GM20000 (cell line): Measurements from ENCODE around the gene MZT1.
"Not testable (repeated sequence)": the region's sequence is repeated elsewhere in the genome, so short reads cannot be mapped to it uniquely, and the experiment has no call there.

ENCODE experiments used
- DNase-seq: peaks from one replicate; pipeline ENCODE4 v3.0.0; 2012; ENCODE audit warnings: low spot score
- TF ChIP-seq, protein P1 (sequence below): IDR thresholded peaks from 2 replicates; pipeline ENCODE4 v1.5.1; 2012; ENCODE audit warnings: mild to moderate bottlenecking, control low read depth; ENCODE audit errors: extremely low read depth, missing control alignments

The MZT1 gene

DNA sequence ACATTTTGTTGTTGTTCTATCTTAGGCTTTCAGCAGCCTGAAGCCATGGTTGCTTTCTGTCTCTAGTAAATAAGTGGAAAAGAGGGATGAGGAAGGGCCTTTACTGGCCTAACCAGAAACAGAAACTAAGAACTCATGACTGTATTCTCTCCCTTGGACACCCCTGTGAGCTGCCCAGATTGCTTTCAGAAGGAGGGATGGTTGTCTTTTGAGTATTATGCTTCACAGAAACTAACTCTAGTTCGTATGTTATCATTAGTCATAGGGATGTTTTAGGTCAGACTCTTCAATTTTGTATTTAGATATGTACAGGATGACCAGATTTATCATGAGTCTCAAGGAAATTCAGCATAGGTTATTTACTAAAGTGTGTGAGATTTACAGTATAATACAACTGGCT lies 17.8 kb upstream of the MZT1 start:
- TF ChIP-seq, protein P1, sequence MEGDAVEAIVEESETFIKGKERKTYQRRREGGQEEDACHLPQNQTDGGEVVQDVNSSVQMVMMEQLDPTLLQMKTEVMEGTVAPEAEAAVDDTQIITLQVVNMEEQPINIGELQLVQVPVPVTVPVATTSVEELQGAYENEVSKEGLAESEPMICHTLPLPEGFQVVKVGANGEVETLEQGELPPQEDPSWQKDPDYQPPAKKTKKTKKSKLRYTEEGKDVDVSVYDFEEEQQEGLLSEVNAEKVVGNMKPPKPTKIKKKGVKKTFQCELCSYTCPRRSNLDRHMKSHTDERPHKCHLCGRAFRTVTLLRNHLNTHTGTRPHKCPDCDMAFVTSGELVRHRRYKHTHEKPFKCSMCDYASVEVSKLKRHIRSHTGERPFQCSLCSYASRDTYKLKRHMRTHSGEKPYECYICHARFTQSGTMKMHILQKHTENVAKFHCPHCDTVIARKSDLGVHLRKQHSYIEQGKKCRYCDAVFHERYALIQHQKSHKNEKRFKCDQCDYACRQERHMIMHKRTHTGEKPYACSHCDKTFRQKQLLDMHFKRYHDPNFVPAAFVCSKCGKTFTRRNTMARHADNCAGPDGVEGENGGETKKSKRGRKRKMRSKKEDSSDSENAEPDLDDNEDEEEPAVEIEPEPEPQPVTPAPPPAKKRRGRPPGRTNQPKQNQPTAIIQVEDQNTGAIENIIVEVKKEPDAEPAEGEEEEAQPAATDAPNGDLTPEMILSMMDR, result no peak

DNA sequence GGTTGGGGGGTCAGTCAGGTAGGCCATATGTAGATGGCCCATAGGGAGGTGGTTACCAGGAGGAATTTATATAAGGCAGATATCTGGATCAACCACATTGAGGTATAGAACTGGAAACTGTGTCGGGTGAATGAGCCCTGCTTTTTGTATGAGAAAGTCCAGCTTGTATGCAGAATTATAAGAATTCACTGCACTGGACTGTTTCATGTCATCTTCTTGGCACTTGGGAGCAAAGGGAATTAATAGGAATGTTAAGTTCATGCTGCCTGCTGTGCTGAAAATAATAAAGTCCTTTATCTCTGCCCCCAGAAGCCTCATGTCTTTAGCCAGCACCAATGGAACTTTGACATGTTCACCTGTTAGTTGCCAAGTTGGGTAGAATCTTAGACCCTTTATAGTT lies 12.6 kb upstream of the MZT1 start:
- DNase-seq, result no peak
- TF ChIP-seq, protein P1, result no peak

More for the DNA sequence above, 17.8 kb upstream of the MZT1 start:
- no peak for DNase-seq

GRCh38 chr13:72737033-72737432 lies 9.6 kb upstream of the MZT1 start:
- TF ChIP-seq, protein P1, result no peak
- no peak for DNase-seq

- DNase-seq, result no peak
- TF ChIP-seq, protein P1, result no peak
Observed at GRCh38 chr13:72728290-72728605, 819 bp upstream of the MZT1 start.

GRCh38 chr13:72726726-72727416 lies 558 bp downstream of the MZT1 start:
- peak; percentile 22 for DNase-seq
- TF ChIP-seq, protein P1, result no peak

GRCh38 chr13:72726185-72726584 lies 1.2 kb downstream of the MZT1 start:
- not testable (repeated sequence) for DNase-seq

GRCh38 chr13:72716776-72717175 lies 10.7 kb downstream of the MZT1 start:
- TF ChIP-seq, protein P1, result no peak
- DNase-seq, result no peak

- TF ChIP-seq, protein P1, result no peak
- DNase-seq, result no peak
Observed at GRCh38 chr13:72700509-72700908, 26.9 kb downstream of the MZT1 start.
